HG03108 (cell line): ENCODE measurements around the gene USP43.
"Not testable (repeated sequence)": the region's sequence is repeated elsewhere in the genome, so short reads cannot be mapped to it uniquely, and the experiment has no call there.

Experiments
- ATAC-seq: cut with Tn5 transposase; IDR thresholded peaks from one replicate; pipeline ENCODE4 v1.9.1; 2021; ENCODE audit warnings: moderate library complexity; ENCODE audit not compliant: unreplicated experiment

The USP43 gene

GRCh38 chr17:9644910-9645751 is at the start of gene USP43:
USP43 (plus strand) TSS chr17:9645517; CDS start chr17:9645633, 116 bp downstream.
- ATAC-seq: no peak

- ATAC-seq: not testable (repeated sequence)
Measured at GRCh38 chr17:9597638-9598037, 47.7 kb upstream of the USP43 start.

GRCh38 chr17:9598661-9599060 is 46.7 kb upstream of the USP43 start:
- no peak for ATAC-seq

- not testable (repeated sequence) for ATAC-seq
Measured at GRCh38 chr17:9604583-9604982, 40.7 kb upstream of the USP43 start.

- ATAC-seq: no peak
Measured at GRCh38 chr17:9606453-9606852, 38.9 kb upstream of the USP43 start.

GRCh38 chr17:9607058-9607457 is 38.3 kb upstream of the USP43 start:
- not testable (repeated sequence) for ATAC-seq

- no peak for ATAC-seq
Measured at GRCh38 chr17:9611557-9611956, 33.8 kb upstream of the USP43 start.

GRCh38 chr17:9612006-9612405 is 33.3 kb upstream of the USP43 start:
- ATAC-seq: no peak

GRCh38 chr17:9615486-9615885 is 29.8 kb upstream of the USP43 start:
- ATAC-seq: no peak

GRCh38 chr17:9622961-9623360 is 22.4 kb upstream of the USP43 start:
- no peak for ATAC-seq

GRCh38 chr17:9628509-9628908 is 16.8 kb upstream of the USP43 start:
- no peak for ATAC-seq

GRCh38 chr17:9632741-9633140 is 12.6 kb upstream of the USP43 start:
- ATAC-seq: no peak

- ATAC-seq: no peak
Measured at GRCh38 chr17:9635340-9635739, 10.0 kb upstream of the USP43 start.

GRCh38 chr17:9636501-9636900 is 8.8 kb upstream of the USP43 start:
- ATAC-seq: no peak

- not testable (repeated sequence) for ATAC-seq
Measured at GRCh38 chr17:9640388-9640787, 4.9 kb upstream of the USP43 start.

GRCh38 chr17:9643611-9644010 is 1.7 kb upstream of the USP43 start:
- ATAC-seq: no peak

GRCh38 chr17:9645851-9646545 is 681 bp downstream of the USP43 start:
- ATAC-seq: no peak

GRCh38 chr17:9646546-9646885 is 1.2 kb downstream of the USP43 start:
- ATAC-seq: no peak

GRCh38 chr17:9647014-9647413 is 1.7 kb downstream of the USP43 start:
- ATAC-seq: no peak

GRCh38 chr17:9648521-9649110 is 3.3 kb downstream of the USP43 start:
- ATAC-seq: no peak

GRCh38 chr17:9658593-9659211 is 13.4 kb downstream of the USP43 start:
- no peak for ATAC-seq

GRCh38 chr17:9661027-9661426 is 15.7 kb downstream of the USP43 start:
- no peak for ATAC-seq
